ENCODE measurements around the gene CCDC57. TPM values are rescaled to one million over a fixed set of nuclear protein-coding genes. Genes with fewer than 3 reads are reported as not detected.
A peak's percentile ranks its signal among the peaks of the same experiment; 100 is the strongest.

The CCDC57 gene
- total RNA-seq, 4 donors from 2014 or later: 7.9 to 22.1 (median 9.8) TPM

DNA sequence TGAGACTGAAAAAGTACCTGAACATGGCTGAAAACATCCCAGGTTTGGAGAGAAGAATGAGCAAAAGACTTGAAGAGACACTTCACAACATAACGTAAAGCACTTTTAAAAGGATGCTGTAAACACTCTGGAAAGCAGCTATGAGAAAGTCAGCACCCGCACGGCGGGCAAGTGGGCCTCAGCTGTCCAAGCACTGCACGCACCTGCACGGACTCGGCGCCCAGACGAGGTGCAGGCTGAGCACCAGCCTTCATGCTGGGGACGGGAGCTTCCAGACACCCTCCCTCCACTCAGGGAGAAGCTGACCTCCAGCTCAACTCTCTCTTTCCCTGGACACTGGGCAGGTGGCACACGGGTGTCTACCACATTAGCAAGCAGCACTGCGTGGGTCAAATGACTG lies 13.1 kb downstream of the CCDC57 start:
- peaks cover 0 to 51% (median 6%) of the 10 kb centered on the region in 3 donors for H3K36me3 ChIP-seq
- H3K9me3 ChIP-seq: no peaks in the 10 kb centered on the region
- intact Hi-C loops (cut with DNase I): no loop called here
- H3K4me3 ChIP-seq: no peak overlapping the region
- TF ChIP-seq POLR2A (IDR thresholded peaks at IDR 0.05): no peak
- TF ChIP-seq, protein P1, sequence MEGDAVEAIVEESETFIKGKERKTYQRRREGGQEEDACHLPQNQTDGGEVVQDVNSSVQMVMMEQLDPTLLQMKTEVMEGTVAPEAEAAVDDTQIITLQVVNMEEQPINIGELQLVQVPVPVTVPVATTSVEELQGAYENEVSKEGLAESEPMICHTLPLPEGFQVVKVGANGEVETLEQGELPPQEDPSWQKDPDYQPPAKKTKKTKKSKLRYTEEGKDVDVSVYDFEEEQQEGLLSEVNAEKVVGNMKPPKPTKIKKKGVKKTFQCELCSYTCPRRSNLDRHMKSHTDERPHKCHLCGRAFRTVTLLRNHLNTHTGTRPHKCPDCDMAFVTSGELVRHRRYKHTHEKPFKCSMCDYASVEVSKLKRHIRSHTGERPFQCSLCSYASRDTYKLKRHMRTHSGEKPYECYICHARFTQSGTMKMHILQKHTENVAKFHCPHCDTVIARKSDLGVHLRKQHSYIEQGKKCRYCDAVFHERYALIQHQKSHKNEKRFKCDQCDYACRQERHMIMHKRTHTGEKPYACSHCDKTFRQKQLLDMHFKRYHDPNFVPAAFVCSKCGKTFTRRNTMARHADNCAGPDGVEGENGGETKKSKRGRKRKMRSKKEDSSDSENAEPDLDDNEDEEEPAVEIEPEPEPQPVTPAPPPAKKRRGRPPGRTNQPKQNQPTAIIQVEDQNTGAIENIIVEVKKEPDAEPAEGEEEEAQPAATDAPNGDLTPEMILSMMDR (IDR thresholded peaks at IDR 0.05): no peak
- H3K4me1 ChIP-seq: peaks cover 0 to 1% (median 0%) of the 10 kb centered on the region in 3 donors
- DNase-seq: no peak
- WGBS, 2 donors: 90 to 93% methylated on average over 10 of the region's 12 CpGs
- no peak overlapping the region for H3K27ac ChIP-seq
- no peaks in the 10 kb centered on the region for H3K27me3 ChIP-seq

DNA sequence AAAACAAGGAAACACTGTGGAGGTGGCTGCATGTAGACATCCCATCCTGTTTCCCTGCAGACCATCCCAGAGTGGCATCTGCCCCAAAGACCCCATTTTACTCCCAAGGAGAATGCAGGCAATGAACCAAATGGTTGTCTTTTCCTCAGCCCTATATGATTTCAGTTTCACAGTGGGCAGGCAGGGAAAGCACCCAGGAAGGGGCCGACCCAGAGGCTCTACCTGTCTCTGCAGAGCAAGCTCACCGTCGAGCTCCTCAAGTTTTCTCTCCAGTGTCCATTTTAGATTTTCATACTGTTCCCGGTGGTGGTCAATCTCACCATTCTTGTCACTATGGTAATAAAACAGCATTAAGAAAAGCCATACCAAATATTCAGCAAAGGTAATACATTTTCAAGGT lies 14.6 kb downstream of the CCDC57 start:
- TF ChIP-seq, protein P1 (IDR thresholded peaks at IDR 0.05): no peak
- no peak for TF ChIP-seq POLR2A (IDR thresholded peaks at IDR 0.05)
- intact Hi-C loops (cut with DNase I): no loop called here

DNA sequence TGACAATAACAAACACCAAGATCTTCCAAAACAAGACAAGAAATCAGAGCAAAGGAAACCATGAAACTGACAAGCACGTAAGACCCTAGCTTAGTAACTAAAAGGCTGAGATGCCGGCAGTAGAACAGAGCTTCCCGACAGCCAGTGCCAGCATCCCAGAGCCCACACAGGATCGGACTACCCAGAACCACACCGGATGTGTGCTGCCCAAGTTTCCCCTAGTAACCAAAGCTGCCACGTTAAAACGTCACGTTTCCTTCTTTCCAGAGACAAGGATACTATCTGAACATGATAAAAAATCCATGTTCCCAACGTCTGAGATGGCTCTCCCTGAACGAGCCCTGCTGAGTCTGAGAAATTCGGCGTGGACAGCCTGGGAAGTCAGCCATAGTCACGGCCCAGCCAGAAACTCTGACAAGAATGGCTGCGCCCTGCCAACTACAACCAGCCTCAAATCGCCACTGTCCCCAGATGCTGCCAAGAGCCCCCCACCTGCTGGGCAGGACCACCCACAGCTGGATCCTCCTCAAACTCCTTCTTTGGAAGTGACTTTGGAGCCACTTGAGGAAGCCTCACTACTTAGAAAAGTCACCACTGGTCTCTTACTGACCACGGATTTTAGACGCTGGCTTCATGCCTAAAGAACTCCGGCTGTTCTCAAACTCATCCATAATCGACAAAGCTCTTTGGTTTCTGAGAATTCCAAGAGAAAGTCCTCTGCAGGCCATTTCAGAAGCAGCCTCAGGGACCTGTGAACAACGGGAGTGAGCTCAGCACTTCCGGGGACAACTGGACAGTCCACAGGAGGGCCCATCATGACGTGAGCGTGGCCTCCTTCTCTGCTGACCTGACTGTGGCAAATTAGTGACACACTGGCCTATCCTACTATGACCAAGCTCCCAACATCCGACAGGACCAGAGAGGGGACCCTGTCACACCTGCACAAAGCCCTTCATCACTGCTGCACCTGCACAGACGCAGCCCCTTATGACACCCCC lies 16.7 kb downstream of the CCDC57 start:
- Histone ChIP-seq H3K4me3 (no peak overlapping the region), H3K4me1 (no peaks in the 10 kb centered on the region), H3K36me3 (peaks cover 0 to 85% (median 6%) of the 10 kb centered on the region in 3 donors), H3K27ac (peak overlapping the region in 3 of 4 donors; percentile 27 to 55 (median 44)), H3K27me3 (no peaks in the 10 kb centered on the region), H3K9me3 (no peaks in the 10 kb centered on the region)
- WGBS, 2 donors: 69 to 76% methylated on average over 13 to 20 of the region's 25 CpGs
- no peak for TF ChIP-seq POLR2A (IDR thresholded peaks at IDR 0.05)
- TF ChIP-seq, protein P1 (IDR thresholded peaks at IDR 0.05): no peak
- intact Hi-C loops (cut with DNase I): no loop called here
- no peak for DNase-seq

More for the DNA sequence above, 14.6 kb downstream of the CCDC57 start:
- DNase-seq: no peak
- Histone ChIP-seq H3K4me3 (no peak overlapping the region), H3K4me1 (no peaks in the 10 kb centered on the region), H3K27me3 (no peaks in the 10 kb centered on the region), H3K36me3 (peaks cover 0 to 65% (median 6%) of the 10 kb centered on the region in 3 donors), H3K9me3 (no peaks in the 10 kb centered on the region), H3K27ac (no peak overlapping the region)
- WGBS, 2 donors: 83 to 84% methylated on average over 4 of the region's 4 CpGs

DNA sequence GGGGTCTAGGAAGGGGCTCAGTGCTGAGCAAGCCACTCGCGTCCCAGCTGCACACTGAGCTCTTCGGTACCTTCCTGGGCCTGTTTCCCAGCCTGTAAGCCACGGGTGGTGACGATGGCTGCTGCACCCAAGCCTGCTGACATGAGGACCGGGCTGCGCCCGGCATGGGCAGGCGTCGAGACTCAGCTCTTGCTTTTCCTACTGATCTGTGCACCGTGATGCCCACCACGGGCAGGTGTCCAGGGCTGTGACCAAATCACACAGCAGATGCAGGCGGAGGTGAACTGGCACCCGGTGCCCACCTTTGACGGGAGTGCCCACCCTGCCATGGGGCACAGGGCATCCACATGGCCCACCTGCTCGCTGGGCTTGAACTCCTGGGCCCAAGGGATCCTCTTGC lies 17.9 kb downstream of the CCDC57 start:
- TF ChIP-seq, protein P1 (IDR thresholded peaks at IDR 0.05): no peak
- TF ChIP-seq POLR2A (IDR thresholded peaks at IDR 0.05): no peak
- WGBS, 2 donors: 94 to 100% methylated on average over 5 to 6 of the region's 16 CpGs
- H3K9me3 ChIP-seq: no peaks in the 10 kb centered on the region
- intact Hi-C loops (cut with DNase I): no loop called here
- H3K27me3 ChIP-seq: no peaks in the 10 kb centered on the region
- no peak for DNase-seq
- H3K27ac ChIP-seq: no peak overlapping the region
- H3K36me3 ChIP-seq: peaks cover 0 to 80% (median 3%) of the 10 kb centered on the region in 3 donors
- H3K4me1 ChIP-seq: no peaks in the 10 kb centered on the region
- no peak overlapping the region for H3K4me3 ChIP-seq

Measured in esophagus squamous epithelium (tissue), 5 donors.